MM.1S (cell line): ENCODE data around the gene RFTN1.

ENCODE experiments used
- EZH2 ChIP-seq: fragments of 300-600 bp; sonication (generic); optimal IDR thresholded peaks from 2 replicates; pipeline ENCODE3; 2017; ENCODE audit warnings: low read depth, mild to moderate bottlenecking, antibody characterized with exemption, low read length, mixed read lengths
- TF ChIP-seq, protein P1 (sequence below): fragments of 300-600 bp; sonication (generic); IDR thresholded peaks from 2 replicates; pipeline ENCODE4 v1.5.1; 2016; ENCODE audit warnings: antibody characterized with exemption, low read length, mixed read lengths

DNA sequence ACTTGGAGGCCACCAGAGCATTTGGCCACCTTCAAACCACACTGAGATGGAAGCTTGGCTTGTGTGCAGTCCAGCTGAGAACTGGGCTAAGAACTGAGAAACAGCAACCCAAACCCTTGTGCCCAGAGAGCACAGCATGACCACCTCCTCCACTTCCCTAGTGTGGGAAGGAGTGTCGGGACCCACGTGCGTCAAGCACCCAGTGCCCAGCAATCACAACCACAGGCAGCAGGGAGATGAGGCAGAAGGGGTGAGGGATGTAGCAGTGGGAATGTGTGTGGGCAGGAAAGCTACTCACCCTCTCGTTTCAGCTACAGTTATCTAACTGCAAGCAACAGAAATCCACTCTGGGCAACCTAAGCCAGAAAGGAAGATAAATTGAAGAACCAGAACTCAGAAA is 25.0 kb upstream of the RFTN1 start:
- TF ChIP-seq, protein P1, sequence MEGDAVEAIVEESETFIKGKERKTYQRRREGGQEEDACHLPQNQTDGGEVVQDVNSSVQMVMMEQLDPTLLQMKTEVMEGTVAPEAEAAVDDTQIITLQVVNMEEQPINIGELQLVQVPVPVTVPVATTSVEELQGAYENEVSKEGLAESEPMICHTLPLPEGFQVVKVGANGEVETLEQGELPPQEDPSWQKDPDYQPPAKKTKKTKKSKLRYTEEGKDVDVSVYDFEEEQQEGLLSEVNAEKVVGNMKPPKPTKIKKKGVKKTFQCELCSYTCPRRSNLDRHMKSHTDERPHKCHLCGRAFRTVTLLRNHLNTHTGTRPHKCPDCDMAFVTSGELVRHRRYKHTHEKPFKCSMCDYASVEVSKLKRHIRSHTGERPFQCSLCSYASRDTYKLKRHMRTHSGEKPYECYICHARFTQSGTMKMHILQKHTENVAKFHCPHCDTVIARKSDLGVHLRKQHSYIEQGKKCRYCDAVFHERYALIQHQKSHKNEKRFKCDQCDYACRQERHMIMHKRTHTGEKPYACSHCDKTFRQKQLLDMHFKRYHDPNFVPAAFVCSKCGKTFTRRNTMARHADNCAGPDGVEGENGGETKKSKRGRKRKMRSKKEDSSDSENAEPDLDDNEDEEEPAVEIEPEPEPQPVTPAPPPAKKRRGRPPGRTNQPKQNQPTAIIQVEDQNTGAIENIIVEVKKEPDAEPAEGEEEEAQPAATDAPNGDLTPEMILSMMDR, result no peak
- TF ChIP-seq EZH2, result no peak
